ENCODE measurements around the gene IKZF2. TPM values are rescaled to one million over a fixed set of nuclear protein-coding genes. Genes with fewer than 3 reads are reported as not detected.

IKZF2 gene
- polyA plus RNA-seq, 1 experiment, result 7.1 TPM

DNA sequence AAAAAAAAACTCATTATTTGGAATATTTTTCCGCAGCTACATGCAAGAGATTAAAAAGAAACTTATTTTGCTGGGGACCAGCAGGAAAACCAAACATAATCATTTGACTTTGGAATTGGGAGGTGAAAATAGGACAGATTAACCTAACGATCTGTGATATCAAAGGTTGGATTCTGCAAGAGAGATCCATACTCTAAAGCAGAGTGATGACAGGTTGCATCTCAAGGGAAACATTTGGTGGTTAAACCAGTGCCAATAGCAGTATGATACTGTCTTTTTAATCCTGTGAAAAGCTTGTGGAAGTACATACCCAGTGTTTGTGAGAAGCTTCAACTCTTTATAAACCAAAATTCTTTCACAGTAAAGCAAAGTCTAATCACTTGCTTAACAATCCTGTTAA, 5.3 kb upstream of the IKZF2 start:
- ChIA-PET POLR2A (no interaction called here), CTCF (interaction anchor here (0.5 to 1.3 kb wide), 5 partner anchors 264 to 538 kb away, joined by 3 to 5 read pairs (median 4); no protein-coding TSS in a partner anchor)
- TF ChIP-seq, protein P1, sequence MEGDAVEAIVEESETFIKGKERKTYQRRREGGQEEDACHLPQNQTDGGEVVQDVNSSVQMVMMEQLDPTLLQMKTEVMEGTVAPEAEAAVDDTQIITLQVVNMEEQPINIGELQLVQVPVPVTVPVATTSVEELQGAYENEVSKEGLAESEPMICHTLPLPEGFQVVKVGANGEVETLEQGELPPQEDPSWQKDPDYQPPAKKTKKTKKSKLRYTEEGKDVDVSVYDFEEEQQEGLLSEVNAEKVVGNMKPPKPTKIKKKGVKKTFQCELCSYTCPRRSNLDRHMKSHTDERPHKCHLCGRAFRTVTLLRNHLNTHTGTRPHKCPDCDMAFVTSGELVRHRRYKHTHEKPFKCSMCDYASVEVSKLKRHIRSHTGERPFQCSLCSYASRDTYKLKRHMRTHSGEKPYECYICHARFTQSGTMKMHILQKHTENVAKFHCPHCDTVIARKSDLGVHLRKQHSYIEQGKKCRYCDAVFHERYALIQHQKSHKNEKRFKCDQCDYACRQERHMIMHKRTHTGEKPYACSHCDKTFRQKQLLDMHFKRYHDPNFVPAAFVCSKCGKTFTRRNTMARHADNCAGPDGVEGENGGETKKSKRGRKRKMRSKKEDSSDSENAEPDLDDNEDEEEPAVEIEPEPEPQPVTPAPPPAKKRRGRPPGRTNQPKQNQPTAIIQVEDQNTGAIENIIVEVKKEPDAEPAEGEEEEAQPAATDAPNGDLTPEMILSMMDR (IDR thresholded peaks at IDR 0.05; ENCODE audit: low read depth, low read length), result no peak
- no peaks in the 10 kb centered on the region for H3K27me3 ChIP-seq (ENCODE audit: control insufficient read depth, insufficient read depth, low read length)
- no peak overlapping the region for H3K27ac ChIP-seq (ENCODE audit: low read depth, low read length)
- no peaks in the 10 kb centered on the region for H3K9me3 ChIP-seq (ENCODE audit: control insufficient read depth, insufficient read depth, low read length)
- DNase-seq (ENCODE audit: low read depth, low spot score), result no peak
- H3K4me3 ChIP-seq (ENCODE audit: low read depth, low read length), result no peak overlapping the region

GRCh38 chr2:213152888-213153287, 1.5 kb upstream of the IKZF2 start:
- ChIA-PET CTCF (interaction anchor here (0.6 to 9.1 kb wide), 29 partner anchors 8 to 555 kb away, joined by 3 to 122 read pairs (median 5); no protein-coding TSS in a partner anchor), POLR2A (interaction anchor here (0.7 kb wide), 1 partner anchor 375 kb away, joined by 4 read pairs; no protein-coding TSS in a partner anchor)
- Histone ChIP-seq H3K9me3 (ENCODE audit: control insufficient read depth, insufficient read depth, low read length) (no peaks in the 10 kb centered on the region), H3K4me3 (ENCODE audit: low read depth, low read length) (peak overlapping the region; percentile 71), H3K27me3 (ENCODE audit: control insufficient read depth, insufficient read depth, low read length) (no peaks in the 10 kb centered on the region), H3K27ac (ENCODE audit: low read depth, low read length) (no peak overlapping the region)
- TF ChIP-seq, protein P1 (IDR thresholded peaks at IDR 0.05; ENCODE audit: low read depth, low read length), result no peak
- no peak for DNase-seq (ENCODE audit: low read depth, low spot score)

DNA sequence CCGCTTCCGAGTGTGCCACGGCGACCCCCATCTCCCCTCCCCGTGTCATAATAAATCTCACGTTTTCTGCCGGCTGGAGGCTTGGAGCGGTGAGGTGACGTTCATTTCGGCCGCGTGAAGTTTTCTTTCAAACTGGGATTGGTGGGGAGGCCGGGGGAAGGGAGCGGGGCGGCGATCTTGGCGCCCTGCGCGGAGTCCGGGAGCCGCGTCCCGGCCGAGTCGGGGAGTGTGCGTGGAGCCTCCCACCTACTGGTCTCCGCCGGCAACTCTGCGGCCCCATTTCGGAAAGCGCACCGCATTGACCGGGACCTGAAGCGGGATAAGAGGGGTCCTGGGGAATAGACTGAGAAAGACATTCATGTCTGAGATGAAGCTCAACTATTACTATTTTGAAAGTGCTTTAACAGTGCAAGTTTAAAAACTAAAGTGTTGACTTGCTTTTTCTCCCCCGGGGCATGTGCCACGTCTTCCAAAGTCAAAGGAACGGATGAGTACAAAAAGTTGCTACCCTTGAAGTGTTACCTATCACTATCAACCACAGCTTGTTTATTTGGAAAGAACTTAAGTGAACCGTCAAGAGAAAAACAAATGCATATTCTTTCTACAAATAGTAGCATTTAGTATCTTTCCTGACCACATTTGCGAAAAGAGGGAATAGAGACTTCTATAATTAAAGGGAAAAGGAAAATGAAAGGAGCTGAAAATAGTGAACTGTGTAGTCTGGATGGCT, 818 bp upstream of the IKZF2 start:
- CTCF ChIA-PET, result interaction anchor here (0.6 to 9.1 kb wide), 23 partner anchors 7 to 470 kb away, joined by 3 to 122 read pairs (median 5); no protein-coding TSS in a partner anchor
- POLR2A ChIA-PET, result no interaction called here

DNA sequence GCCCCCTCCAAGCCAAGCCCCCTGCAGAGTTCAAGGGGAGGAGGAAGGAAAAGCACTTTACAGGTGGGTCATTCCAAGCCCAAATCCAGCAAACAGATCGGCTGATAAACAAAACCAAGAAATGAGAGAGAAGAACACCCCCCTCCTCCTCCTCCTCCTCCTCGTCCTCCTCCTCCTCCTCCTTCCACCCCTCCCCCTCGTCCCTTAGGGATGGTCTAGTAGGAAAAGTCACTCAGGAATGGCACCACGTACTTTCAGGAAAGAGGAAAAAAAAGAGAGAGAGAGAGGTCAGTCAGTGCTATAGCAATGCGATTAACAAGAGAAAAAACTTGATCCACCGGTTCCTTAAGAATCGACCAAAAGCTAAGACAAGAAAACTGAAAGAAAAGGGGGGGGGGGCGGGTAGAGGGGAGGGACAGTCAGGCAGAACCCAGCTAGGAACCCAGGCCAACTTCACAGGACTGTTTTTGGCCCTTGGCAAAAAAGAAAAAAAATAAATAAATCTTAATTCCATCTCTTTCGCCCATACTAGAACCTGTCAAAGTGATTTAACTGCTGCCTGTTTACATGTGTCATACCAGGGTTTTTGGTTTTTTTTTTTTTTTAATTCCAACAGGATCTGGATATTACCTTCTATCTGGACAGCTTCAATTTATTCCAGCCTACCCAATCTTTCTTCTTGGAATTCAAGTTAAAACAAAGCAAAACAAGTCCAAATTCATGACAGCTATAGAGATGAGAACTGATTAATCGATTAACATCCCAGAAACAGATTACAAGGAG, 906 bp downstream of the IKZF2 start:
- POLR2A ChIA-PET, result interaction anchor here (0.6 to 1.2 kb wide), 5 partner anchors 10 to 941 kb away, joined by 3 to 5 read pairs (median 3); no protein-coding TSS in a partner anchor
- no peaks in the 10 kb centered on the region for H3K27me3 ChIP-seq (ENCODE audit: control insufficient read depth, insufficient read depth, low read length)

More for the DNA sequence above, 818 bp upstream of the IKZF2 start:
- peak overlapping the region; percentile 71 for H3K4me3 ChIP-seq (ENCODE audit: low read depth, low read length)
- no peaks in the 10 kb centered on the region for H3K27me3 ChIP-seq (ENCODE audit: control insufficient read depth, insufficient read depth, low read length)
- TF ChIP-seq, protein P1 (IDR thresholded peaks at IDR 0.05; ENCODE audit: low read depth, low read length), result peak; percentile 58
- peak; percentile 54 for DNase-seq (ENCODE audit: low read depth, low spot score)
- H3K9me3 ChIP-seq (ENCODE audit: control insufficient read depth, insufficient read depth, low read length), result no peaks in the 10 kb centered on the region
- H3K27ac ChIP-seq (ENCODE audit: low read depth, low read length), result peak overlapping the region; percentile 74

More for the DNA sequence above, 906 bp downstream of the IKZF2 start:
- H3K4me3 ChIP-seq (ENCODE audit: low read depth, low read length), result peak overlapping the region; percentile 80
- H3K27ac ChIP-seq (ENCODE audit: low read depth, low read length), result no peak overlapping the region
- CTCF ChIA-PET, result interaction anchor here (0.6 to 9.1 kb wide), 7 partner anchors 10 to 464 kb away, joined by 3 to 122 read pairs (median 4); no protein-coding TSS in a partner anchor
- DNase-seq (ENCODE audit: low read depth, low spot score), result no peak
- H3K9me3 ChIP-seq (ENCODE audit: control insufficient read depth, insufficient read depth, low read length), result no peaks in the 10 kb centered on the region
- TF ChIP-seq, protein P1 (IDR thresholded peaks at IDR 0.05; ENCODE audit: low read depth, low read length), result no peak

Measured in AG04450 (cell line).